GM18520 (cell line): ENCODE results near the gene RPL27A.
"Not testable (repeated sequence)": the region's sequence is repeated elsewhere in the genome, so short reads cannot be mapped to it uniquely, and the experiment has no call there.

Experiments
- ATAC-seq: cut with Tn5 transposase; IDR thresholded peaks from one replicate; pipeline ENCODE4 v1.9.1; 2021; ENCODE audit not compliant: unreplicated experiment

The RPL27A gene

GRCh38 chr11:8682303-8683114 lies at the start of gene RPL27A, which contains the start of gene TRIM66:
Gene RPL27A (plus strand): TSS chr11:8682792. CDS start chr11:8682814, 22 bp downstream.
Gene TRIM66 (minus strand): TSS chr11:8682665. CDS start chr11:8672274, 10,391 bp downstream.
- ATAC-seq: peak; percentile 88

- no peak for ATAC-seq
Observed at GRCh38 chr11:8634498-8634897, 48.1 kb upstream of the RPL27A start.

DNA sequence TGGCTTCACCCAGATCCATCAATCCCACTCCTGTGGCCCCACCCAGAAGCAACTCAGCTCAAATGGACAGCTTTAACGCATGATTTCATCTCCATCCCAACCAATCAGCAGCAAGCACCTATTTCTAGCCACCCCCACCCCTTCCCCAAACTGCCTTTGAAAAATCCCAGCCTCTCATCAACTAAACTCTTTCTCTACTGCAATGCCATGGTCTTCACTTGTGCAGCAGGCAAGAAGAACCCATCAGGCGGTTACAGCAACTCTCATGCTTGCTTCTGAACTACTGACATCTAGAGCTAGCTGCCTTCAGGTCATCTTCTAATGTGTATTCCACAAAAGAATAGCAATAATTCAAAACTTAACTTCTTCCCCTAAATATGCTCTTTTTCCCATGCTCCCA lies 46.5 kb upstream of the RPL27A start:
- no peak for ATAC-seq

- ATAC-seq: no peak
Observed at GRCh38 chr11:8638300-8638699, 44.3 kb upstream of the RPL27A start.

DNA sequence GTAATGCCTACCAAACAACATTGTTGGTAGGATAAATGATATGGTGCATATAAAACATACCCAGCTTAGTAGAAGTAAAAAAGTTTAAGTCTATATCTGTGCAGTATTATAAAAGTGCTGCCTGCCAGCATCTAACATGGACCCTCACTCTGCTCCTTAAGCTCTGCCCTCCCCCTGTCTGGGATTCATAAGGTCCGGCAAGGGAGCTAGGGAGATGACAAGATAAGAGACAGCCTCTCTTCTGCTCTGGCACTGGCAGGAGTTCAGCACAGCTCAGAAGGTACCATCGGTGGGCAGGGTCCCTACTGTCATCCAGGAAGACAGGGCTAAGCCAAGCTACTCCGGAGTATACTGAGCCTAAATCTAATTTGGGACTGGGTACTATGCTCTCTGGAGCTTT lies 42.9 kb upstream of the RPL27A start:
- no peak for ATAC-seq

DNA sequence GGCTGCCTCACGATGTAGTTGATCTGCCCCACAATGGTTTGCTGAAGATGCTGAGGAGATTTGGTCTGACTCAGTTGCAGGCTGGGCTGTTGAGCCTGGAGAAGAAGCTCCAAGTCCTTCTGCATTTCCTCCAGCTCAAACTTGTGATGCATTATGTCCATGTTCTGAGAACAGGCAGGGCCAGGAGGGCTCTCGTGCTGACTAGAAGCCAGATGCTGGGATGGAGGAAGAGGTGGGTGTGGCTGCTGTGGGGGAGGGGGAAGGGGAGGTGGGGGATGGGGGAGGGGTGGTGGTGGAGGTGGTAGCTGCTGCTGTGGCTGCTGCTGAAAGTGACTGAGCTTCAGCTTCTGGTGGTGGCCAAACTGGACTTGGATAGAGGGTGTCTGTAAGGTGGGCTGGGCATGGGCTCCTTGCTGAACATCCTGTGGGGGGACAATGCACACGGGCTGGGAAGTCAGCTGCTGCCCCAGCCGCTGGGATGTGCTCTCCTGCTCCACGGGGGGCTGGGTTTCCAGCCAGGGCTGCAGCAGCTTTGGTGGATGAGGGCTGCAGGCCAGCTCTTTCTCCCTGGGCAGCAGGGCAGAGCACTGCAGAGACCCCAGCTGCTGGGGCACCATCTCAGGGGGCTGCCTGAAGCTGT lies 42.2 kb upstream of the RPL27A start:
- ATAC-seq: no peak

- no peak for ATAC-seq
Observed at GRCh38 chr11:8641332-8641731, 41.3 kb upstream of the RPL27A start.

DNA sequence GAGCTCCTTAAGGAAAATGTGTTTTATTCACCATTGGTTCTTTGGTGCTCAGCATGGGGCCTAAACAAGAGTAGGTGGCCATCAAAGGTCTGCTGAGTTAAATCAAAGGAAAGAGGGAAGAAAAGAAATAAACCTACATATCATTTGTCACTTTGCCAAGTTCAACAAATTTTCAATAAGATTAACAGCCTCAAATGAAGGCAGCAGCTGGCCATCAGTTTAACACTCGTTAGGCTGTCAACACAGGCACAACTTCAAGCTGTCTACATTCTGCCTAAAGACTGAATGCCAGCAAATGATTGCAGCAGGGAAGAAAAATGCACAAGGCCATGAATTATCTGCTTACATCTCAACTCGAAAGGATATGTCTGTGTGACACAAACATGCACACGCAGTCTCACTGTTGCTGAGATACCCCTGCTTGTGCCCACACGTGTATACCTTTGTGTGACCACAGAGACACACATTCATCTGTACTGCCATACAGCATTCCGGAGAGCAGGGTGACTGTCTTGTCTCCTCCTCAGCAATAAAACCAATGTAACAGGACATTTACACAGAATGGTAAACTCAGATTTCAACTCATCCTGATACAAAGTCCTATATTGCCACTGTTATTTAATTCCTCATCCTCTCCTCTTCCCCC lies 40.3 kb upstream of the RPL27A start:
- no peak for ATAC-seq

DNA sequence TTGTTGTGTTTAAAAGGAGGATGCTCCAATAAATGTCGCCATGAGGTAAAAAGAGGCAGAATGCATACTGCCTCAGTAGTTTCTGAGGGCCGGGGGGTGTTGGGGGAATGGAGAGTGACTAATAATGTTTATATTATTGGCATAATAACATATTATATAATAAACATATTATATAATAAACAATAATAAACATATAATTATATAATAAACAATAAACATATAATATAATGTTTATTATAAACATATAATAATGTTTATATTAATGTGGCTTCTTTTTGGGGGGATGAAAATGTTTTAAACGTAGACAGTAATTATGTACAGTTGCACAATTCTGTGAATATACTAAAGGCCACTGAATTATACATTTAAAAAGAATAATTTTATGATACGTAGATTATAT lies 35.7 kb upstream of the RPL27A start:
- ATAC-seq: no peak

- ATAC-seq: no peak
Observed at GRCh38 chr11:8649361-8649760, 33.2 kb upstream of the RPL27A start.

GRCh38 chr11:8650401-8650990 lies 32.1 kb upstream of the RPL27A start:
- no peak for ATAC-seq

DNA sequence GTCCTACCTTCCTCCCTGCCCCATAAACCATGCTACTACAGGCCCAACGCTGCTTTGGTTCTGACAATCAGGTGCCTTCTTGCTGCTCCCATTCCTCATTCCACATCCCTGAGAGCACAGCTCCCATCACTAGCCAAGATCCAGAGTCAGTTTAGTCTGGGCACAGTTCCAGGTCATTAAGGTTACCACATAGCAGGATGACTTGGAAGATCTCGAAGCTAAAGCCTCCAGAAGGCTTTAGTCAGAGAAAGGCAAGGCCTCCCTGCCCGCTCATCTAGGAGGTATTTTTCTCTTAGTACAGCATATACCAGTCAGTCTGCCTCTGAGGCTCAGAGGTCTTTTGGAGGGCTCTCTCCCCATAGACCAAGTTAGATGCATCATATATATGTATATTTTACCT lies 30.5 kb upstream of the RPL27A start:
- ATAC-seq: no peak

DNA sequence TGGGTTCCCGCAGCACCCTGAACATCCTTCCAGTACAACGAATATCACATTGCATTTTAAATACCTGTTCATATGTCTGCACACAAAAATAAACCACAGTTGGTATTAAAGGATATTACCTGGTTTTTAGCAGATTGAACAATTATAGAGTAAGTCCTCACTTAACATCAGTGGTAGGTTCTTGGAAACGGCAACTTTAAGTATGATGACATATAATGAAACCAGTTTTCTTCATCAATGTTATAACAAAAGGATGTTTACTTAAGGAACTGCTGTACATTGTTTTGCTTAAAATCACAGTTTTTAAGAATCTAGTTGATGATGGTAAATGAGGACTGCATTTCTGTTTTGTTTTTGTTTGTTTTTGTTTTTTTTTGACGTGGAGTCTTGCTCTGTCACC lies 28.1 kb upstream of the RPL27A start:
- no peak for ATAC-seq

- ATAC-seq: no peak
Observed at GRCh38 chr11:8656291-8656690, 26.3 kb upstream of the RPL27A start.

GRCh38 chr11:8658321-8659057 lies 24.1 kb upstream of the RPL27A start:
- no peak for ATAC-seq

DNA sequence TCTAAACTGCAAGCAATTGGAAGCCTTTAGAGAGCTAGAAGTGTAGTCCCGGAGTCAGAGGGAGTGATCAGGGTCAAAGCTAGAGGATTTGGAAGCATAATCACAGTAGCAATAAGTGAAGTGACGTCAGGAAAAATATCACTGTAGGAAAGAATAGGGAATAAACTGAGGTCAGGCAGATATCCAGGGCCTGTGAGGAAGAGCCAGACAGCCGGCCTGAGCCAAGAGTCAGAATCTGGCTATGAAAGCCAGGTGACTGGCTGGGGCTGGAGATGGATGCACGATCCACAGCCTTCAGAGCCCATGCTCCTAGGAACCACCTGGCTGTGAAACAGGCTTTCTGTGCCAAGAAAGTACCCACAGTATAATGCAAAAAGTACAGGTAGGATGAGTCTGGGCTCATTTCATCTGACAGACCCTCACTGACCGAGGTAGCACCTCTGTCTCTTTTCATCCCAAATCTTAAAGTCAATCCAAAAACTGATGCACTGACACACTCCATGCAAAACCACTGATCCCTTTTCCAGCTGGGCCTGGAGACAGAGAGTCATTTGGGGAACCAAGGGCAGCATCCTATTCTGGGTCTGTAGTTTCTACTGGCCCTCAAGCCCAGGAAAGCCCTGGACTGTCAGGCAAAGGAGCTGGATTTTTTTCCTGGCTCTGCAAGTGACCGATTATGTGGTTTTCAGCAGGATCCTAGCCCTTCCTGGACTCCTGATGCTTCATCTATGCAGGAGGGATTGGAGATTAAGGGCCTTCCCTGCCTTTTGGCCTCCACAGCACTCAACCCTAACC lies 21.4 kb upstream of the RPL27A start:
- no peak for ATAC-seq

- no peak for ATAC-seq
Observed at GRCh38 chr11:8665222-8665621, 17.4 kb upstream of the RPL27A start.

DNA sequence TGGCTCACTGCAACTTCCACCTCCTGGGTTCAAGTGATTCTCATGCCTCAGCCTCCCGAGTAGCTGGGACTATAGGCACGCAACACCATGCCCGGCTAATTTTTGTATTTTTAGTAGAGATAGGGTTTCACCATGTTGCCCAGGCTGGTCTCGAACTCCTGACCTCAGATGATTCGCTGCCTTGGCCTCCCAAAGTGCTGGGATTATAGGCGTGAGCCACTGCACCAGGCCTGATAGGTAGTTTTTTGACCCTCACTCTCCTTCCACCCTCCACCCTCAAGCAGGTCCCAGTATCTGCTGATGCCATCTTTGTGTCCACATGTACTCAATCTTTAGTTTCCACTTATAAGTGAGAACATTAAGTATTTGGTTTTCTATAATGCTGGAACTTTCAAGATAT lies 12.5 kb upstream of the RPL27A start:
- ATAC-seq: not testable (repeated sequence)

DNA sequence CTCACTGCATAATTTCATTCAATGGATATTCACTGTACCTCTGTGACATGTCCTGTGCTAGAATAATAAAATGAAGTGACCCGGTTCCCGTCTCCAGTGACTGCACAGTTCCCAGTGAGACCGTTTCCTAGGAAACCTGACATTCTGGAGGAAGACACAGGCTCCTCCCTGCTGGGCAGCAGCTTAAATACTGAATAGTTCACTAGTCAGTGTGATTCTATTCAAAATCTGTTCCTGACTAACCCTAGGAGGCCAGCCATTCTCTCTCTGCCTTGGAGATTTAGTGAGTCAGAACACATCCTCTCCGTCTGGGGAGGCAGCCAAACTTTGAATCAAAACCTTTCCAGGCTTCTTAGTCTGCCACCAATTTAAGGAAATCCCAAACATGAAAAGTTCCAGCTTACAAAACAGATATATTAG lies 11.4 kb upstream of the RPL27A start:
- ATAC-seq: no peak

GRCh38 chr11:8671651-8672062 lies 10.9 kb upstream of the RPL27A start:
- ATAC-seq: no peak
